Measurements from ENCODE around the gene ANKS6. TPM values are rescaled to one million over a fixed set of nuclear protein-coding genes. Genes with fewer than 3 reads are reported as not detected.

The ANKS6 gene
- total and polyA plus RNA-seq, 7 donors = 2.5 to 6.2 (median 4.7) TPM

- ATAC-seq = no peak
- no peak overlapping the region for H3K27ac ChIP-seq
- DNase-seq = no peak
- no peaks in the 10 kb centered on the region for H3K36me3 ChIP-seq (ENCODE audit: insufficient read depth in 1 of 2, low read depth in 1 of 2)
- H3K4me1 ChIP-seq = no peaks in the 10 kb centered on the region
- no peaks in the 10 kb centered on the region for H3K9me3 ChIP-seq
- 83 to 86% (median 83%) methylated on average over 7 of the region's 7 CpGs for WGBS, 3 donors
- TF ChIP-seq CTCF (IDR thresholded peaks at IDR 0.05) = no peak
- H3K27me3 ChIP-seq (ENCODE audit: insufficient read depth in 3 of 3, low read length in 2 of 3) = peaks cover 0 to 3% (median 2%) of the 10 kb centered on the region in 3 donors
- intact Hi-C loops (cut with DNase I) = loop anchor here in 1 of 2 donors (10.0 kb wide), 1 partner anchor 298 kb away; no protein-coding TSS in a partner anchor
- H3K4me3 ChIP-seq = no peak overlapping the region
These were observed 104.0 kb downstream of the ANKS6 start for GRCh38 chr9:98692392-98692791.

GRCh38 chr9:98691890-98692289 is 104.5 kb downstream of the ANKS6 start:
- ATAC-seq (no peak), DNase-seq (no peak)
- Histone ChIP-seq H3K27ac (no peak overlapping the region), H3K36me3 (ENCODE audit: insufficient read depth in 1 of 2, low read depth in 1 of 2) (no peaks in the 10 kb centered on the region), H3K9me3 (no peaks in the 10 kb centered on the region), H3K4me1 (no peaks in the 10 kb centered on the region), H3K27me3 (ENCODE audit: insufficient read depth in 3 of 3, low read length in 2 of 3) (peaks cover 0 to 3% (median 2%) of the 10 kb centered on the region in 3 donors), H3K4me3 (no peak overlapping the region)
- no peak for TF ChIP-seq CTCF (IDR thresholded peaks at IDR 0.05)
- intact Hi-C loops (cut with DNase I) = loop anchor here in 1 of 2 donors (10.0 kb wide), 1 partner anchor 297 kb away; no protein-coding TSS in a partner anchor
- WGBS, 3 donors = 91 to 97% (median 91%) methylated on average over 3 of the region's 3 CpGs

- peaks cover 0 to 1% (median 0%) of the 10 kb centered on the region in 3 donors for H3K27me3 ChIP-seq (ENCODE audit: insufficient read depth in 3 of 3, low read length in 2 of 3)
- H3K9me3 ChIP-seq = no peaks in the 10 kb centered on the region
- H3K27ac ChIP-seq = no peak overlapping the region
- ATAC-seq (no peak), DNase-seq (no peak)
- TF ChIP-seq CTCF (IDR thresholded peaks at IDR 0.05) = no peak
- H3K36me3 ChIP-seq (ENCODE audit: insufficient read depth in 1 of 2, low read depth in 1 of 2) = no peaks in the 10 kb centered on the region
- WGBS, 3 donors = 65 to 80% (median 77%) methylated on average over 1 of the region's 1 CpG
- H3K4me3 ChIP-seq = no peak overlapping the region
- intact Hi-C loops (cut with DNase I) = loop anchor here in 1 of 2 donors (10.0 kb wide), 1 partner anchor 296 kb away; no protein-coding TSS in a partner anchor
- H3K4me1 ChIP-seq = no peaks in the 10 kb centered on the region
These were observed 105.7 kb downstream of the ANKS6 start for GRCh38 chr9:98690686-98691085.

GRCh38 chr9:98688710-98689495 is 107.5 kb downstream of the ANKS6 start:
- no peak for ATAC-seq
- H3K4me3 ChIP-seq = no peak overlapping the region
- TF ChIP-seq CTCF (IDR thresholded peaks at IDR 0.05) = no peak
- H3K4me1 ChIP-seq = no peaks in the 10 kb centered on the region
- WGBS, 3 donors = 78 to 85% (median 79%) methylated on average over 7 of the region's 7 CpGs
- DNase-seq = no peak
- no peak overlapping the region for H3K27ac ChIP-seq
- no peaks in the 10 kb centered on the region for H3K27me3 ChIP-seq (ENCODE audit: insufficient read depth in 3 of 3, low read length in 2 of 3)
- intact Hi-C loops (cut with DNase I) = no loop called here
- no peaks in the 10 kb centered on the region for H3K9me3 ChIP-seq
- H3K36me3 ChIP-seq (ENCODE audit: insufficient read depth in 1 of 2, low read depth in 1 of 2) = no peaks in the 10 kb centered on the region
